ENCODE measurements around the gene CD9. TPM values are rescaled to one million over a fixed set of nuclear protein-coding genes. Genes with fewer than 3 reads are reported as not detected.

CD9 gene
- total RNA-seq, 1 donor from 2014 or later: 120 TPM

DNA sequence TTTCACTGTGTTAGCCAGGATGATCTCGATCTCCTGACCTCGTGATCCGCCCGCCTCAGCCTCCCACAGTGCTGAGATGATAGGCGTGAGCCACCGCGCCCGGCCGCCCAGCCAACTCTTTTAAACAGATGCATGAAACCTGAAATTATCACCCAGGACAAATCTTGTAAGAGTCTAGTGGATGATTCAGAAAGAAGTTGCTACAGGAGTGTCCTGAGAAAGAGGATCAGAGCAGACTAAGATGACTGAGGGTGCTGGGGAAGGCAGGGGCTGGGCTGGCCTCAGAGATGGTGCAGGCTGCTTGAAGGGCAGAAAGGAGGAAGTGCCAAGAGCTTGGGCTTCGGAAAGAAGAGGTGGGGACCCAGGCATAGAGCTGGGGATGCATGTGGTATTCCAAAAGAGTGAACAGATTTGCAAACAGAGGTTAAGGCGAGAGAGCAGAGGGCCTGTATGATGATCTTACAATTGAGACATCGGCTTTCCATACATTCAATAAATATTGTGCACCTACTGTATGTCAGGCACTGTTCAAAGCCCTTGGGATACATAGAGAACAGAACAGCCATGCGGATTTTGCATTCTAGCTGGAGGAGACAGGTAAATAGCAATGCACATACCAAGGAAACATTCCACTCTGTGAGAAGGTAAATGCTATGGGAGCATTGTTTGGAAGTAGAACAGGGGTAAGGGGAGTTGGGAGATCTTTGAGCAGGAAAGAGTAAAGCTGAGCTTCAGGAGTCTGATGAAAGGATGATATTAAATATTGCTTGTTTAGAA, 7.4 kb upstream of the CD9 start:
- Mint-ChIP-seq H3K9me3 (no peaks in the 10 kb centered on the region), H3K4me3 (peak overlapping the region; percentile 13), H3K27me3 (peaks cover 30% of the 10 kb centered on the region), H3K27ac (peak overlapping the region; percentile 58), H3K4me1 (ENCODE audit: unreplicated experiment) (peaks cover 5% of the 10 kb centered on the region), H3K36me3 (no peaks in the 10 kb centered on the region)
- TF ChIP-seq, protein P1, sequence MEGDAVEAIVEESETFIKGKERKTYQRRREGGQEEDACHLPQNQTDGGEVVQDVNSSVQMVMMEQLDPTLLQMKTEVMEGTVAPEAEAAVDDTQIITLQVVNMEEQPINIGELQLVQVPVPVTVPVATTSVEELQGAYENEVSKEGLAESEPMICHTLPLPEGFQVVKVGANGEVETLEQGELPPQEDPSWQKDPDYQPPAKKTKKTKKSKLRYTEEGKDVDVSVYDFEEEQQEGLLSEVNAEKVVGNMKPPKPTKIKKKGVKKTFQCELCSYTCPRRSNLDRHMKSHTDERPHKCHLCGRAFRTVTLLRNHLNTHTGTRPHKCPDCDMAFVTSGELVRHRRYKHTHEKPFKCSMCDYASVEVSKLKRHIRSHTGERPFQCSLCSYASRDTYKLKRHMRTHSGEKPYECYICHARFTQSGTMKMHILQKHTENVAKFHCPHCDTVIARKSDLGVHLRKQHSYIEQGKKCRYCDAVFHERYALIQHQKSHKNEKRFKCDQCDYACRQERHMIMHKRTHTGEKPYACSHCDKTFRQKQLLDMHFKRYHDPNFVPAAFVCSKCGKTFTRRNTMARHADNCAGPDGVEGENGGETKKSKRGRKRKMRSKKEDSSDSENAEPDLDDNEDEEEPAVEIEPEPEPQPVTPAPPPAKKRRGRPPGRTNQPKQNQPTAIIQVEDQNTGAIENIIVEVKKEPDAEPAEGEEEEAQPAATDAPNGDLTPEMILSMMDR (conservative IDR thresholded peaks at IDR 0.05): no peak
- no peak for DNase-seq (ENCODE audit: extremely low spot score, unreplicated experiment)

GRCh38 chr12:6193853-6194815, 6.1 kb upstream of the CD9 start:
- TF ChIP-seq, protein P1 (conservative IDR thresholded peaks at IDR 0.05): no peak
- Mint-ChIP-seq H3K36me3 (no peaks in the 10 kb centered on the region), H3K9me3 (no peaks in the 10 kb centered on the region), H3K4me1 (ENCODE audit: unreplicated experiment) (peaks cover 17% of the 10 kb centered on the region), H3K27me3 (peaks cover 36% of the 10 kb centered on the region), H3K4me3 (peak overlapping the region; percentile 72), H3K27ac (peak overlapping the region; percentile 93)
- no peak for DNase-seq (ENCODE audit: extremely low spot score, unreplicated experiment)

GRCh38 chr12:6195665-6196535, 4.3 kb upstream of the CD9 start:
- Mint-ChIP-seq H3K4me3 (peak overlapping the region; percentile 42), H3K9me3 (no peaks in the 10 kb centered on the region), H3K27ac (peak overlapping the region; percentile 94), H3K4me1 (ENCODE audit: unreplicated experiment) (peaks cover 23% of the 10 kb centered on the region), H3K36me3 (no peaks in the 10 kb centered on the region), H3K27me3 (peaks cover 40% of the 10 kb centered on the region)
- peak; percentile 88 for DNase-seq (ENCODE audit: extremely low spot score, unreplicated experiment)
- TF ChIP-seq, protein P1 (conservative IDR thresholded peaks at IDR 0.05): peak; percentile 96

- Mint-ChIP-seq H3K9me3 (no peaks in the 10 kb centered on the region), H3K36me3 (peaks cover 9% of the 10 kb centered on the region), H3K27ac (peak overlapping the region; percentile 98), H3K27me3 (peaks cover 57% of the 10 kb centered on the region), H3K4me1 (ENCODE audit: unreplicated experiment) (peaks cover 34% of the 10 kb centered on the region), H3K4me3 (peak overlapping the region; percentile 57)
- TF ChIP-seq, protein P1 (conservative IDR thresholded peaks at IDR 0.05): no peak
- DNase-seq (ENCODE audit: extremely low spot score, unreplicated experiment): no peak
Measured at GRCh38 chr12:6198051-6198450, 2.1 kb upstream of the CD9 start.

- Mint-ChIP-seq H3K36me3 (peaks cover 12% of the 10 kb centered on the region), H3K4me1 (ENCODE audit: unreplicated experiment) (peaks cover 34% of the 10 kb centered on the region), H3K27me3 (peaks cover 57% of the 10 kb centered on the region), H3K27ac (peak overlapping the region; percentile 98), H3K9me3 (no peaks in the 10 kb centered on the region), H3K4me3 (peak overlapping the region; percentile 87)
- TF ChIP-seq, protein P1 (conservative IDR thresholded peaks at IDR 0.05): no peak
- DNase-seq (ENCODE audit: extremely low spot score, unreplicated experiment): no peak
Measured at GRCh38 chr12:6198556-6198955, 1.6 kb upstream of the CD9 start.

Data from type B pancreatic cell (in vitro differentiated cells).